ENCODE data around the gene PTPRN2.

DNA sequence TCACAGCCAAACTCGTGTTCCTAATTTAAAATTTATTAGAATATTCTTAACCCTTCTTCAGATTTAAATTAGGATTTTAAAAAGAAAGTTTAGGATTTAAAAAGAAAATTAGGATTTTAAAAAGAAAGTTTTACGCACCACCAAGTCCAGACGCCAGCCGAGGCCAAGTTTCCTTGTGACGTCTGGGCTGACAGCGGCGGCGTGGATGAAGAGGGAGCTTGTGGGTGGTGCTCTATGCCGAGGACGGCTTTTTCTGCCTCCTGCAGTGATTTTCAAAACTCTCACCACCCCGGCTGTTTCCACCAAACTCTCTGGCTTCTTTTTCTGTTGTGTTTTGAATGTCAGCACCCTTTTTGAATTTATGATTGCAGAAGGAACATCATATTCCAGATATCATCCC is 997.9 kb downstream of the PTPRN2 start:
- TF ChIP-seq TAF15 (IDR thresholded peaks at IDR 0.05; ENCODE audit: low read depth, low read length) (no peak), KDM2B (CRISPR knock-in tag; IDR thresholded peaks at IDR 0.05) (no peak), CTCF (IDR thresholded peaks at IDR 0.05 in 2 of 3, conservative IDR thresholded peaks at IDR 0.05 in 1 of 3; ENCODE audit: insufficient read depth in 2 of 3, low read depth in 1 of 3, low read length in 3 of 3) (no peak), NCOA6 (IDR thresholded peaks at IDR 0.05) (no peak), POLR2A (conservative IDR thresholded peaks at IDR 0.05) (no peak), ZBTB8A (IDR thresholded peaks at IDR 0.05; ENCODE audit: partially characterized antibody) (no peak), NR2C1 (IDR thresholded peaks at IDR 0.05) (no peak), NR2C1 (tag; IDR thresholded peaks at IDR 0.05) (no peak), NR1H2 (CRISPR knock-in tag; IDR thresholded peaks at IDR 0.05) (no peak)
